CD4-positive, alpha-beta T cell treated with Interleukin-17A for 4 hours (primary cell): ENCODE data around the gene EDIL3.

Source experiments
- DNase-seq: peaks from one replicate; pipeline ENCODE4 v3.0.0-alpha.2; 2020; ENCODE audit warnings: mixed read lengths

EDIL3 gene

DNA sequence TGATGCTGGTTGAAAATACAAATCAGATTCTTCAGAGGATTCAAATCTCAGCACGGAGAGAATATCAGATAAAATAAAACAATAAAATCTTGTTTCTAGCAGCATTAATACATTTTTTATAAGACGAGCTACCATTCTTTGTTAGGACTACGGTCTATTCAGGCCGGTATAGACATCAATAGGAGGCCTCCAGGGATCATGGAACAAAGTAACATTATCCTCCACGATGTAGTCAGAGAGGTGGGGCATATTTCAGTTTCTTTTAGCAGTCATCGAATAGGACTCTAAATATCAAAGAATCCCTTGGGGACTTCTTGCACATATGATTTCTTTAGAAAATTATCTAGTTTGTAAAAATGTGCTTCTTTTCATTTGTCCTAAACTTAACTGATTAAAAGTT, 438.2 kb downstream of the EDIL3 start:
- DNase-seq, result no peak

DNA sequence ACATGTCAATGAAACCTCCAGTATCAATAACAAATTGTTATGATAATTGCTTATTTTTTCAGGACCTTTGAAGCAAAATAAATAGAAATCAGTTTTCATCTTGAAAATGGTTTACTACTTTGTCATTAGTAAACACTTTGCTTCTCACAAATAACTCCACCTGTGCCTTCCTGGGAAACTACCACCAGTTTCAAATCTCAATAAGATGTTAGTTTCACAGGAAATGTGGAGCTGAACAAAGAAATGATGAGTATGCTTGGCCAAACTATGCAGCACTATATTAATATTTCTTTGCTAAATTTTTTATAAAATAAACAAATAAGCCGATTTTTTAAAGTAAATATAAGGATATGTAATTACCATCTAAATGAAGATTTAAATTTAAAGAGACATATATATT, 442.5 kb downstream of the EDIL3 start:
- no peak for DNase-seq

DNA sequence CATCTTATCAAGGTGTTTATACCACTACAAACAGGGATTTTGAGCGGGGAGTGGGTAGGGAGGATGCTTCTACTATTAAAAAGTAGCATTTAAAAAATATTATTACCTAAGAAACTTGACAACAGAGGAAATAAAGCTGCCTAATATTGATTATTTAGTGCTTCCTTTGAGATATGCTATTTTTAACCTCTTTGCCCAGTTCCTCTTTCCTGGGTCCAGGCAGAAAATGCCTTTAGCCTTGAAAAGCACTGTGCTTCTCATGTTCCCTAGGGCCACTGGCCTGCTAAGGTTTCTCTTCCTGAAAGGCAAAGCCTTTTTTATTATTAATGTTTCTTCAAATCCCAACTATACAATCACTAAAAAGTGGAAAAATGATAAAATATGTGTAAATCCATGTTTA, 446.8 kb downstream of the EDIL3 start:
- DNase-seq, result no peak

DNA sequence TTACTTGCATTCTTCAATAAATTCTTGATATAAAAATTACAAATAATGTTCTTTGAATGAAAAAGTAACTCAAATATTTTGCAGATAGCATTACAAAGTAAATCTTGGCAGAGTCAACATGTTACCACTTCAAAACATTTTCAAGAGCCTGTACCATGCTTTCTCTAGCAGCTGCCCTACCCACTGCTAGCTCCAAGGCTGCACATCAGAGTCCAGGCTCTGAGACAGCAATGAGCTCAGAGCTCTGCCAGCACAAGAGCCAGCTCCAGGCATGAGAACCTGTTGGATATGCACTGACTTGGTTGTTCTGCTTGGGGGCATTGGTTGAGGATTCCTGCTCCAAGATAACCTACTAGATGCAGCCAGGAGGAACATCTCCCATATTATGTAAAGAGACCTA, 452.7 kb downstream of the EDIL3 start:
- no peak for DNase-seq

DNA sequence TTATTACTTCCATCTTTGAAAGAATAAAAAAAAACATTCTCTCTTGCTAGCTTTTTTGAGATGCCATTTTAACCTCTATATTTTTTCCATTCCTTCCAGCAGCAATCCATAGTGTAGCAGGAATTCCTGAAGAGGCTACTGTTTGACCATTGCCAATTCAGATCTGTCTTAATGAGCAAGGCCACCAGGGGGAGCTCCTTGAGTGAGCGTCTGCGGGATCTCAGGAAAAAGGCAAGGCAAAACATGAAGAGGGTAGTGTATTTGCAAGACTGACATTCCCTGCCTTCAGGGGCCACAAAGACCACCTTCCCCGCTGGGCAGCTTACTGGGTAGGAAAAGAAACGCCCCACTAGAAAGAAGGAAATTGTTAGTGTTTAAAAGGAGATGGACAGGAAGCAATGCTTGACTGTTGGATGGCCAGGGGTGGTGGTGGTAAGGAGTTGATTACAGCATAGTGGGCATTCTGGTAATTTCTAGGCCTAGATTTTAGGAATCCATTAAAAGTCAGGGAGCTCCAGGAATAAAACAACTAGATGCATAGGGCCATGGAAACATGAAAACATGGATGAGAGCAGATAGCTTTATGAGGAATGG, 457.4 kb downstream of the EDIL3 start:
- peak; percentile 36 for DNase-seq

DNA sequence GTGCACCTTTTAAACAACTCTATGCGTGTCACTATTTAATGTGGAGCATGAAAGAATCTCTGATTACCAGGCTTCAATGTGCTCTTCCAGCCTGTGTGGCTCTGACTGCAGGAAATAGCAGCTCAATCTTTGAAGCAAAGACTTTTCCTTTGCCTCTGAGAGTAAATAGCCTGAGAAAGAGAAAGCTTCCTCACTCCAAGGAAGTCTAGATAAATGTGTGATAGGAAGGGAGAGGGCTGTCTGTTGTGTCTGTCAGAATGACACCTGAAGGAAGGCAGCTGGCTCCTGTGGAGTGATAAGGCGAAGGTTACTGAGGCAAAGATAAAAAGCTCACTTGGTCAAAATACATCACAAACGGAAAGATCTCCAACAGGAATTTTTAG, 458.7 kb downstream of the EDIL3 start:
- DNase-seq, result no peak

DNA sequence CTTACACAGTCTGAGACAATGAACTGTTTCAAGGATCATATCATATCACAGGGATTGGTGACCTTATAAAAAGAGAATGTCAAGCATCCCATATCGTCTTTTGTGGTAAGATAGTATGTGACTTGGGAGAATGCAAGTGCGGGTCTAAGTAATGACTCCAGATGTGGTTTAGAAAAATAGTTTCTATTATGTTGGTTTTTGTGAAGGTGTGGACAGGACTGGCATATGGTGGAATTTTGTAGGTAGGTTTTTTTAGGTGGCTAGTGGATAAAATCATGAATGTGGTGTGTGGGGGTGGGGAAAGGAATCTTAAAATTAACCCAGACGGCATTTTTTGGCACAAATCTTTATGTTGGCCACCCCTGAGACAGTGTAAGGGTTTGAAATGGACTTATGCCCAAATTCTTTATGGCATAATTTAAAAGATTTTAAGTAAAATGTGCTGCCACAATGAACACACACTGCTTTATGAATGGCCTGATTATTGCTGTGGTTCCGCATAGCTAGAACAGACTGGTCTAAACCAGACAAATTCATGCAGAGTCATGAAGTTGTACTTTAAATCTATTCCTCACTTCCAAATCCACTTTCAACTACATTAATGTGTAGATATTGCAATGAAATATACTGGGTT, 459.2 kb downstream of the EDIL3 start:
- DNase-seq, result no peak

DNA sequence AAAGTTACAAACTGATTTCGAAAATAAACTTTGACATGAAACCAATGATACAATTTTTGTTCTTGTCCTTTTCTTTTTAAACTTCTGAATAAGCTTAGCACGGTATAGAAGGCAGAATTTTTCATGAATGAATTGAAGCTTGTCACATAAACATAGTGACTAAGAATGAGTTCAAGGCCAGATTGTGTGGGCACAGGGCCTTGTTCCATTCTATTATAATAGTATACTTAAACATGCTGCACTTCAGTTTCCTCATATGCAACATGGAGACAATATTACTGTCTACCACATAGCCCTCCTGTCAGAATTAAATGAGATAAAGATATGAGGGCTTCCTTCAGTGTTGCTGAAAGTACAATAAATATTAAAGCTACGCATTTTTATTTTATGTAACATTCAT, 459.8 kb downstream of the EDIL3 start:
- DNase-seq, result no peak

DNA sequence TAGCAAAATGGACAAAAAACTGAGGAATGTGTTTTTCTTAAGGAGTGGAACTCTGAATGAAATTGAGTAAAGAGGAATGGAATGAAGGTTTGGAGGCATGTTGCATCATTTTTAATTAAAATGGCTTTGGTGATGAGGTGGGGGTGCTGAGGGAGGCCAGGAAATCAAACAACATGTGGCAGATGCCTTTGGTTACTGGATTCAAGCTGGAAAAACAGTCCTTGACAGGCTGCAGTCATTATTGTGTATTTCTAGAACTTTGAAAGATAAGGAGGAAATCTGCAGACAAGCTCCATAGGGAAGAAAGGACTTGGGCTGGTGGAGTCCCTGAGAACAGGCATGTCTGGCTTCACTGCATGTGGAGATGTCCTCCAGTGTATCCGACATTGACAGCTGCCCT, 460.5 kb downstream of the EDIL3 start:
- DNase-seq, result no peak

DNA sequence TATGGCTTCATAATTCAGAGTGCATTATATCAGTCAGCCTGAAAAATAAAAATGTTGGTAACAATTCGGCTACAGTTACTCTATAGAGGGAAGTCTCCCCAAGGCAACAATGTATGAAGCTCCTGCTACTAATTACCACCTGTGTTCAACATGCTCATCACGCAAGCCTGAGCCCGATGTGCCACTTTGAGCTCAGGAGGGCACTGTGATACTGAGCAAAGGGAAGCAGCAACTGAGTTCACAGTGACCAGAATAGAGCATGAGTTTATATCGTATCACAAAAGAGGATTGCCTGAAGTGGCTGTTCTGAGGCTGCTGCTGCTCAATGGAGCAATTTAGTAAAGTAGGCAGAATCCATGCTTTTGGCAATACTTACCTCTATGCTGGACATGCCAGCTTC, 462.0 kb downstream of the EDIL3 start:
- no peak for DNase-seq

DNA sequence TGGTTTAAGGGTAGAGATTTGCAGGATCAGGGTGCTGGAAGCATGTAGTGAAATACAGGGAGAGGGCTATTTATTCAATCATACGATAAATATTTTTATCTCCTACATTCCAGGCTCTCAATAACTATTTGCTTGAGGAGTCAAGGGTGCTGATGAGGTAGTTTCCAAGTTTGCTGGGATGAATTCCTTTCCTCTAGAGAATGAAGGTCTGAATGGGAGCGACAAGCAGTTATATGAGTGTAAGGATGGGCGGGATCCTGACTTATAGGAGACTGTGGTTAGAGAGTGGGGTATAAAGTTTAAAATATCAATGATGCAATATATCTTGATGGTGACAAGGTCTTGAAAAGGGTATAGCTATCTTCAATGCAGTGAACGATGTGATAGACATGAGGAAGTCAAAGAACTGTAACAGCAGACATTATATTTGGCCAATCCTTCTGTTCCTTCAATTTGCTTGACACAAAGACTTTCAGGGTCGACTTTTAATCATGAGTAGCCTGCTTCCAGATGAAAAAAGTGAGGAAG, 462.9 kb downstream of the EDIL3 start:
- DNase-seq, result no peak

DNA sequence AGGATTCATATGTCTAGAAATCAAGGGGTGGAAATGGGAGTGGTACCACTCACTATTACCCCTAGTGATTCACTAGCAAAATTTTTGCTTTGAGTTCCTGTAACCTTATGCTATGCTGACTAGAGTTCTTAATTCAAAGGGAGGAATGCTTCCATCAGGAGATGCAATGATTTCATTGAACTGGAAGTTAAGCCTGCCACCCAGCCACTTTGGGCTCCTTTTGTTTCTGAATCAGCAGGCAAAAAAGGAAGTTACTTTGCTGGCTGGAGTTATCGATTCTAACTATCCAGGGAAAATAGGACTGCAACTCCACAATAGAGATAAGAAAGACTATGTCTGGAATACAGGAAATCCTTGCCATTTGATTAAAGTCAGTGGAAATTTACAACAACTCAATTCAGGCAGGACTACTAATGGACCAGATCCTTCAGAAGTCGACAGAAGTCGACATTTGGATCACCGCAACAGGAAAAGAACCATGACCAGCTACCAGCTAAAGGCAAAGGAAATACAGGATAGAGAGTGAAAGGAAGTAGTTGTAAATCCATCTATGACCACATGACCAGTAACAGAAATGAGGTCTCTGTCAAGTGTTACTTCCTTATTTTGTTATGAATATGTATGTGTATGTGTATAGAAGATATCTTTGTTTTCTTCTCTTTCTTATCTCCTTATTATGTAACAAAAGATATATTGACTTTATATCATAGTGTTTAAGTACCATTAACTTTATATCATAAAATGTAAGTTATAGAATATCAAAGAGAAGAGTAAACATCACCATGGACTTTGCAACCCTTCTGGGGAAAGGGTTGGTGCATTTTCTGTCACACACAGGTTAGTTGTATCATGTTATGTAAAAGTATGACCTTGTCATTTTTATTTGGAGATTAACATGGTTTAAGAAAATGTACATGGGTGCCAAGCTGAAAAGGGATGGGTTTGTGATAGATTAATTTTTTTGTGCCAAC, 465.3 kb downstream of the EDIL3 start:
- DNase-seq, result no peak

DNA sequence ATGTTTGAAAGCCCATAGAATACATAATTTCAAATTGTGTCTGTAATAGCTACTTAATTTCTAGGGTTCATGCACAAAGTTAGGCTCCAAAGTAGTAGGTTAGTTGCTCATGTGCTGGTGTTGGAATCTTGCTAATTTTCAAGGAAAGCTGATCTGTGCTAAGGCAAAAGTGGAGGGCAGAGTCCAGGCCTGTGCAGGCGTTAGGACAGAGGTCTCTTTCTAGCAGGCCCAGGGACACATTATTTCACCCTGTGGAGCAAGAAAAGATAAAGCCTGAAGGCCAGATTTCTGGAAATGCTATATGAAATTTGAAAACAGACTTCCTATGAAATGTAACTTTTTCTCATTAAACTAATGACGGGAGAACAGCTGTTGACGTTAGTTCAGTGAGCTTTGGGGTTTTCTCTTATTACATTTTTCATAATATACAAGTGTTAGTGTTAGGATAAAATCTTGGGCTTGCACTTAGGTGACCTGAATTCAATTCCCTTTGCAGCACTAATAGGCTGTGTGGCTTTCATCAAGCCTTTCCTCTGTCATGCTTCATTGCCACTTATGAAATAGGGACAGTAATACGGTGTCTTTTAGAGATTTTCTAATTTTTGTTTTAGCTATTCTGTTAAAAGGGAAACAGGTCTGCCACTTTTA, 467.3 kb downstream of the EDIL3 start:
- no peak for DNase-seq

DNA sequence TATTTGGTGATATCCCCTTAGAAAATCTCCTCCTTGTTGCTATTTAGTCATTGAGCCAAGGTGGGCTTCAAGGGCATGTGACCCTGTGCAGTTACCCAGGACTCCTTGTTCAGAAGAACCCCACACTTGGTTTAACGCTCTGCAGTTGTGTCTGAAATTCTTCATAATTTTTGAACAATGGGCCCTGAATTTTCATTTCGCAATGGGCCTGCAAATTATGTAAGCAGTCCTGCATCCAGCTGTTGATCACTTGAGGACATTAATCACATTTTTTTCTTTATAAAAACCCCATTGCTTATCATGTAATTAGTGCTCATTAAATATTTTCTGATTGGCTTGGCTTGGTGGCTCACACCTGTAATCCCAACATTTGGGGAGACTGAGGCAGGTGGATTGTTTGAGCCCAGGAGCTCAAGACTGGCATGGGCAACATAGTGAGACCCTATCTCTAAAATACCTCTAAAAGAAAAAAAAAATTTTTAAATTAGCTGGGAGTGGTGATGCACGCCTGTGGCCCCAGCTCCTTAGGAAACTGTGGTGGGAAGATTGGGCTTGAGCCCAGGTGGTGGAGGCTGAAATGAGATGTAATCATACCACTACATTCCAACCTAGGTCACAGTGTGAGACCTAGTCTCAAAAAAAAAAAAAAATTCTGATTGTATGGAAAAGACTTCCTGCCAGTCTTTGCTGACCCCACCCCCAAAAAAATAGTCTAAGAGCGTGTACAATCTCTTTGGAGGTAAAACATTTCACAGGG, 469.8 kb downstream of the EDIL3 start:
- DNase-seq, result no peak

DNA sequence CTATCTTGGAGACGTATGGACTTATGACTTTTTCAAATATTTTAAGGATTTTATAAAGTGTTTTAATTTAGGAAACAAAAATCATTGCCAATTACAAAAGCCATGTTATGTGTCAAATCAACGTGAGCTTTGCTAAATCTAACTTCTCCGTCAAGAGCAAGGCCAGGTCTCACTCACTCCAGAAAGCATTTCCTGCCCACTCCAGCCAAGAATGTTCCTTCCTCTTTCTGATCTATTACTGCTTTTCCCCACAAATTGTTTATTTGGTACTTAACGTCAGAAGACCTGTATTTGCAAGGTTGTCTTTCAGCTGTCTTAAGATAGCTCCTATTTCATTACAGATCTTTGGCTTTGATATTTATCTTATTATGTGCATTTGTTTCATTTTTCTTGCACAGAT, 470.5 kb downstream of the EDIL3 start:
- DNase-seq, result no peak

DNA sequence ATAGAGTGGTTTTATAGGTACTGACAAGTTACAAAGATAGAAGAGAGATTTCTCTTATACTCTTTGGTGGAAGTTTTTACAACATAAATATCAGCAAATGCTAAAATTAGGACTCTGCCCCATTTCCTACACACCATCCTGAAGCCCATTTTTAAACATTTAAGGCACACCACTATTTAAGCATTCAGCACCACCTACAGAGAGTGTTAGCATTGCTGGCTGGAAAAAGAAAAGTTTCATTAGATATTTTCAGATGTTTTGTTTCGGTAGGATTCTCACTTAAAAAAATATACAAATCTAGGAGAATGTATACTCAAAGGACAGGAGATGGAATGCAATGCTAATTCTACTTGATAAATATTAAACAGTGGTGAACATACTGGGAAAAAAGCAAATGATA, 471.1 kb downstream of the EDIL3 start:
- DNase-seq, result no peak

DNA sequence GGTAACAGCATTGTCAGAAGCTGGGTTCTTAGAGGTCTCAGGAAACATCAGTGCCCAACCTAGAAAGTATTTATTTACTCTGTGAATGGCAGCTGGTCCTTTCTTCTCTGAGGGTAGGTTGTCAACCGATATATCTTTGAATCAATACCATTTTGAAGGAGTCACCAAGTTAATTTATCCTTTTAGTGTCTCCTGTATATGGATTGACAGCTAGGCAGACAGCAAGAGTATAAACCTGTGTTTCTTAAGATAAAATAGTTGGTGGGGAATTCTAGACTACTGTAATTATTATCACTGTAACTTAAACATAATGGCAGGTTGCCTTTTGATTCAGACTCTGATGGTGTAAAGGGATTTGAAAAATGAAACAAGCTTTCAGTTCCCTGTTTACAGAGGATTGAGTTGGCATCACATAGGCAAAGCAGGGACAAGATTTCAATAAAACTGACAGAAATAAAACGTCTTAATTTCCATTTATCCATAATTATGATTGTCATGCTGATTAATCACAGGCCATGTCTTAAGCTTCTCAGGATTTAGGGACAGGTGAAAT, 473.2 kb downstream of the EDIL3 start:
- DNase-seq, result no peak

DNA sequence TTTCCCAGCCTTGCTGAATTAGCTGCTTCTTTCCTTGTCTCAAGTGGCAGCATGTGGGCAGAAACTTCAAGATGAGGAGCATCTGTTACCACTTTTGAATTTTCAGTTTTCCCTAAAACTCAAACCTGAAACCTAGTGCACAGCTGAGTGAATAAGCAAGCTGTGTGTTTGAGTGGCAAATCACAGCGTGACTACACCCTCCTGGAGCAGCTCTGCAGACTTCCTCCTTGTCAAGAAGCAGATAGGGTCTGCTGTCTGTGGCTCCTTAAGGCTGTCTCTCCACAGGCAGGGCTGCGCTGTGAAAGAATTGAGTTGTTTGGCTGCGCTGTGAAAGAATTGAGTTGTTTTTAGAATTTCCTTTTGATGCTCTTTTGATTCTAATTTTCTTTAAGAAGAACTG, 484.4 kb downstream of the EDIL3 start:
- no peak for DNase-seq

DNA sequence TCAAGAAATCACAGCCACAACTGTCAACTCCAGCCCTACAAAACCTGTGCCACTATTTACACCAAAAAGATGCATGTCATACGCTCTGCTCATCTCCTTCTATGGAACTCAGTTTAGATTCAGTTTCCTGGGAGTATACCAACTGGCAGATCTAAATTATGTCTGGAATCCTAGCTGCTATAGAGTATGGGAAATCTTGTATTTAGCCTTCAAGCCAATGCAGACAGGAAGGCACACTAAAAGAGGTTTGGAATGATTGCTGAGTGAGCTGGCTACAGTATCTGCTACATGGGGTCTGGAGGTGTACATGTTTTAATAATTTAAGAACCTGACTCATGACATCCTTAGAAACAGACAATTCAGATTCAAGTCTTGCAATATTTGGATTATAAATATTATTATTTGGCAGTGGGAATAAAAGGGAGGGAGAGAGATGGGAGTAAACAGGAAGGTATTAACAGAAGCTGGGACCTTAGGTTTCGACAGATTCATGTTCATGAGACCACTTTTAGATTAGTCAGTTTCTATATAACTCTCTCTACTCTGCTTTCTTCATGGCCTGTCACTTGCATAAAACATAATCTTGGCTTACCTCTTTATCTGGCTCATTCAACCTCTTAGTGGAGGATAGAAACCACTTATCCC, 485.2 kb downstream of the EDIL3 start:
- no peak for DNase-seq

DNA sequence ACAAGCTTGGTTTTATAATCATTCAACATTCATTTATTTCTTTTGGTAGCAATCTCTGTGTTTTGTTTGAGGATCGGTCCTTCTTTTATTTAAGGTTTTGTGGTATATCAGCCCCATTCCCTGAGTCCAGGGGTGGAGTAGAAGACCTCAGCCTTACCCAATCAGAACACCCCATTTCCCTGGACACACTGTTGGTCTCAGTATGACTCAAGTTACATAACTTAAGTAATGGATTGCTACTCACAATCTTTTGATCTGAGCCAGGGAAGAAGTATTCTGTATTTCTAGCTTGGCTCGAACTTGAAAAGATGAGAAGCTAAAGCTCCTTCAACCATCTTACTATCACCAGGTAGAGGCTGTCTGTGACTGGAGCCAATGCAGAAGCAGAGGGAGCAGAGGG, 488.8 kb downstream of the EDIL3 start:
- no peak for DNase-seq

DNA sequence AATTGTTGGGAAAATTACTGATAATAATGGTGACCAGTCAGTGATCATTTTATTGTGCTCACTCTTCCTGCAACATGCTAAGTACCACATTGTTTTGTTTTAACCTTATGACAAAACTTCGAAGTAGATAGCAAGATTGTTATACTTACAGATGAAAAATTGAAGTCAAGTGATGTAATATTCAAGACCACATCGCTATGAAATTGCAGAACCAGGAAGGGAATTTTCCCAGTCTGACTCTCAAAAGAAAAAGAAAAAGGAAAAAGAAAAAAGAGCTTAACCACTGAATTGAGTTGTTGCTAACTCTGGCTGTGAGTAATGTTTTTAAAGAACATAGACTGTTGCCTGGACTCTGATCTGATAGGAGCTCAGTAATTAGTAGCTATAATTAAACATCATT, 493.4 kb downstream of the EDIL3 start:
- no peak for DNase-seq
